ENCODE results near the gene COLEC12.

GRCh38 chr18:474416-474815, 26.1 kb downstream of the COLEC12 start:
- TF ChIP-seq EZH2 (IDR thresholded peaks at IDR 0.05; ENCODE audit: borderline replicate concordance, control insufficient read depth, low read depth, low read length), result no peak
- TF ChIP-seq EP300 (IDR thresholded peaks at IDR 0.05; ENCODE audit: borderline replicate concordance in 1 of 2, control insufficient read depth in 1 of 2, low read depth in 2 of 2, low read length in 2 of 2), result no peak
- no peak for TF ChIP-seq RFX5 (IDR thresholded peaks at IDR 0.05; ENCODE audit: low read depth, low read length)
- no peak for TF ChIP-seq RAD21 (IDR thresholded peaks at IDR 0.05; ENCODE audit: insufficient read depth, low read depth, low read length)
- TF ChIP-seq YY1 (IDR thresholded peaks at IDR 0.05; ENCODE audit: low read depth, low read length), result no peak
- TF ChIP-seq USF1 (IDR thresholded peaks at IDR 0.05; ENCODE audit: borderline replicate concordance, extremely low read length, insufficient read depth, low read depth, low read length), result no peak
- no peak for TF ChIP-seq NFIC (IDR thresholded peaks at IDR 0.05; ENCODE audit: low read depth, low read length)

Measured in GM12878 (cell line).